Right lobe of liver (tissue), 4 donors: ENCODE results near the gene HOXC4.

Experiments used
- POLR2A ChIP-seq: fragments of 450-650 bp; IDR thresholded peaks from one replicate; pipeline ENCODE4 v1.6.1; 2017; ENCODE audit warnings: antibody characterized with exemption, mild to moderate bottlenecking
- TF ChIP-seq, protein P1 (sequence below), 4 donors: fragments of 200-600 bp in 3 of 4; fragments of 450-650 bp in 1 of 4; IDR thresholded peaks; one replicate each; pipeline versions ENCODE4 v1.5.1 to v1.8.0; 2016 to 2022; ENCODE audit warnings: antibody characterized with exemption in 4 of 4, mild to moderate bottlenecking in 2 of 4
- donor health status: DM: no; HTN: no; CAD: no.
- donor health status: DM: no; HTN: no; CAD: no.
- donor health status: DM: no; HTN: yes; CAD: no.

DNA sequence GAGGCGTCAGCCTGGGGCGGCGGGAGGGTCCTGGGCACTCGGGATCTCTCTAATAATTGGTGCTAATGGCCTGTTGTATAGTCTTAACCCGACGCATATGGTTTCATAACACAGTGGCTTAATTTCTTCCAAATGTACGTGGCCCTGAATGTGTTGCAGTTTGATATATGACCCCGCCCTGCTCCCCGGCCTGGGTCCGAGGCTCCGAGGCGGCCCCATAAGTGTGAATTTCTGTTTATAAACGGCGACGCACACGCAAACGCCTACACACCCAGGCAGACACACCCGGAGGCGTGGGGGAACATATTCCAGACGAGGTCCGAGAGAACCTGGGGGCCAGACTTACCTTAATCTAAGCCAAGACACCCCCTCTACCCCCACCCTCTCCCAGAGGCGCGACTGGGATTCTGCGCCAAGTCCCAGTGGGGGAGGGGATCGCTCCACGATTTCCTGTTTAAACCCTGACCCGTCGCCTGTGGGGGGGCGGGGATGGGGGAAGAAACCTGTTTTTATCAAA, 35.1 kb upstream of the HOXC4 start:
- TF ChIP-seq, protein P1, sequence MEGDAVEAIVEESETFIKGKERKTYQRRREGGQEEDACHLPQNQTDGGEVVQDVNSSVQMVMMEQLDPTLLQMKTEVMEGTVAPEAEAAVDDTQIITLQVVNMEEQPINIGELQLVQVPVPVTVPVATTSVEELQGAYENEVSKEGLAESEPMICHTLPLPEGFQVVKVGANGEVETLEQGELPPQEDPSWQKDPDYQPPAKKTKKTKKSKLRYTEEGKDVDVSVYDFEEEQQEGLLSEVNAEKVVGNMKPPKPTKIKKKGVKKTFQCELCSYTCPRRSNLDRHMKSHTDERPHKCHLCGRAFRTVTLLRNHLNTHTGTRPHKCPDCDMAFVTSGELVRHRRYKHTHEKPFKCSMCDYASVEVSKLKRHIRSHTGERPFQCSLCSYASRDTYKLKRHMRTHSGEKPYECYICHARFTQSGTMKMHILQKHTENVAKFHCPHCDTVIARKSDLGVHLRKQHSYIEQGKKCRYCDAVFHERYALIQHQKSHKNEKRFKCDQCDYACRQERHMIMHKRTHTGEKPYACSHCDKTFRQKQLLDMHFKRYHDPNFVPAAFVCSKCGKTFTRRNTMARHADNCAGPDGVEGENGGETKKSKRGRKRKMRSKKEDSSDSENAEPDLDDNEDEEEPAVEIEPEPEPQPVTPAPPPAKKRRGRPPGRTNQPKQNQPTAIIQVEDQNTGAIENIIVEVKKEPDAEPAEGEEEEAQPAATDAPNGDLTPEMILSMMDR (IDR thresholded peaks at IDR 0.05) = no peak
- no peak for TF ChIP-seq POLR2A
